ENCODE measurements around the gene TBC1D22A. TPM values are rescaled to one million over a fixed set of nuclear protein-coding genes. Genes with fewer than 3 reads are reported as not detected.

The TBC1D22A gene, protein sequence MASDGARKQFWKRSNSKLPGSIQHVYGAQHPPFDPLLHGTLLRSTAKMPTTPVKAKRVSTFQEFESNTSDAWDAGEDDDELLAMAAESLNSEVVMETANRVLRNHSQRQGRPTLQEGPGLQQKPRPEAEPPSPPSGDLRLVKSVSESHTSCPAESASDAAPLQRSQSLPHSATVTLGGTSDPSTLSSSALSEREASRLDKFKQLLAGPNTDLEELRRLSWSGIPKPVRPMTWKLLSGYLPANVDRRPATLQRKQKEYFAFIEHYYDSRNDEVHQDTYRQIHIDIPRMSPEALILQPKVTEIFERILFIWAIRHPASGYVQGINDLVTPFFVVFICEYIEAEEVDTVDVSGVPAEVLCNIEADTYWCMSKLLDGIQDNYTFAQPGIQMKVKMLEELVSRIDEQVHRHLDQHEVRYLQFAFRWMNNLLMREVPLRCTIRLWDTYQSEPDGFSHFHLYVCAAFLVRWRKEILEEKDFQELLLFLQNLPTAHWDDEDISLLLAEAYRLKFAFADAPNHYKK
- total RNA-seq, result 10 to 100 TPM; 36.0 to 38.0 TPM

DNA sequence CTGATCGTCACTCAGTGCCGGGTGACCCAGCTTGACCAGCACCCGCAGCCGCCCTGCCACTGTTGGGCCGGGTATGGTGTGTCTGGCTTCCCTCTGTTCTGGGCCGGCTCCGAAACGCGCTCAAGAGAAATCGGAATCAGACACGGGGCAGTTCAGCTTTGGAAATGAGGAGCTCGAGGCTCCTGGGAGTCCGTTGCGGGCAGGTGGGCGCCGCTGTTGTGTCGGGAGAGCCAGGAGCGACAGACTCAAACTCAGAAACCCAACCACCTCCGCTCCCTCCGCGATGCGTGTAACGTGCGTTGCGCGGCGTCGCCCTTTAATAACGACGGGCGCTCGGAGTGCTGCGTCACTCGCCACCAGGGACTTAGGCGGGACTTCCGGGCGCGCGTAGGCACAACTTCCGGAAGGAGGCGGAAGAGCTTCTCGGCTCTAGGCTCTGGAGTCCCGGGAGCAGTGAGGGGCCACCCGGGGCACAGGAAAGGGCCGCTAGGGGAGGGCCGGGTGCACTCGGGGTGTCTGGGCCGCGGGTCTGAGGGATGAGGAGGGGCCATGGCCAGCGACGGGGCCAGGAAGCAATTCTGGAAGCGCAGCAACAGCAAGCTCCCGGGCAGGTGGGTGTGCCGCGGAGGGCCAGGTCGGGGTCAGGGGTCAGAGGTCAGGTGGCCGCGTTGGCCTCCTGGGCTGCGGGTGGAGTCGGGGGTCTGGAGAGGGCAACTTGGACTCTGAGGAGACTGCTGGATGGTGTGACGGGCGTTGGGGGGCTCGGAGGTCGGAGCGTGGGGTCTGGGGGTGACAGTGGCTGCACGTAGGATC lies at the start of gene TBC1D22A:
Gene TBC1D22A, plus strand, starts transcription at position 413 of the 813 bp plus-strand sequence. Its CDS starts 137 bp downstream, at position 550.
- H3K36me3 Mint-ChIP-seq (ENCODE audit: low read depth), result peaks cover 29% of the 10 kb centered on the region
- ChIA-PET CTCF (interaction anchor here (0.8 to 8.1 kb wide), 9 partner anchors 12 to 199 kb away, joined by 3 to 95 read pairs (median 4); no protein-coding TSS in a partner anchor), POLR2A (interaction anchor here (0.6 to 1.9 kb wide), 7 partner anchors 12 to 166 kb away, joined by 4 to 15 read pairs (median 4); no protein-coding TSS in a partner anchor)
- peak within 1 kb of the TSS; percentile 94 for H3K4me3 Mint-ChIP-seq
- intact Hi-C loops (cut with DNase I, micrococcal nuclease), result loop anchor here (1.0 to 2.0 kb wide), 8 partner anchors 12 to 726 kb away; partner anchors contain the start of genes CERK (in 2 of the 2) and GTSE1 (in 1 of the 2)
- peaks cover 58% of the 10 kb centered on the region for H3K4me1 Mint-ChIP-seq
- DNase-seq (peak; percentile 97), ATAC-seq (peak; percentile 90)
- H3K27ac Mint-ChIP-seq, result peak within 1 kb of the TSS; percentile 99
- H3K9me3 Mint-ChIP-seq (ENCODE audit: low read depth), result no peaks in the 10 kb centered on the region
- H3K27me3 Mint-ChIP-seq, result no peaks in the 10 kb centered on the region

DNA sequence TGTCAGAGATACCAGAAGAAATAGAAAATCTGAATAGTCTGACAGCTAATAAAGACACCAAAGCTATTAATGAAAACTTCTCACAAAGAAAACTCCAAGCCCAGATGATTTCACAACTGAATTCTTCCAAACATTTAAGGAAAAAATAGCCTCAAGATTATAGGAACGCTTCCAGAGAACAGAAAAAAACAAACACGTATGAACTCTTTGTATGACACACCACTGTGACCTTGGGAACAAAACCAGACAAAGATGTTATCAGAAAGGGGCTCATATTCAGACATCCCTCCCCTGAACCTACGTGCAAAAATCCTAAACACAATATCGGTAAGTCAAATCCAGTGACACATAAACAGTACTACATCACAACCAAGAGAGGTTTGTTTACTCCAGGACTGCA lies 47.9 kb upstream of the TBC1D22A start:
- Mint-ChIP-seq H3K27ac (peak overlapping the region; percentile 19), H3K9me3 (ENCODE audit: low read depth) (no peaks in the 10 kb centered on the region), H3K27me3 (no peaks in the 10 kb centered on the region), H3K4me1 (peaks cover 9% of the 10 kb centered on the region), H3K4me3 (no peak overlapping the region), H3K36me3 (ENCODE audit: low read depth) (peaks cover 43% of the 10 kb centered on the region)
- DNase-seq (no peak), ATAC-seq (no peak)
- CTCF ChIA-PET, result interaction anchor here (0.6 kb wide), 1 partner anchor 10 kb away, joined by 3 read pairs; no protein-coding TSS in a partner anchor
- POLR2A ChIA-PET, result no interaction called here
- intact Hi-C loops (cut with DNase I, micrococcal nuclease), result no loop called here

DNA sequence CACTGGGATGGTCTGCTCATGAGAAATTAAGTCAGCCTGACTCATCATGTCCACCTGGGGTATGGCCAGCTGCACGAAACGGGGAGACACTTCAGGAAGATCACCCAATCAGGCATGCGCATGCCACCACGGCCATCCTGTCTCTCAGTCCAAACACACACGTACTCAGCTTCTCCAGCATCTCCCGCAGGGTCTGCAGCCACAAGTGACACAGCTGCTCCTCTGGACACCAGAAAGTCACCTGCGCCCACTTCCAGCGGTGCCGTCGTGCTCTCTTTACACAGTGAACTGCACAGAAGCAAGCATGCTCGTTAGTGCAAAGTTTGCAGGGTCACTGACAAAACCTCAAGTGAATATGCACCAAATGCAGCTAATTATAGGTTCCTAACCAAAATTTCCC lies 42.5 kb upstream of the TBC1D22A start:
- Mint-ChIP-seq H3K27ac (no peak overlapping the region), H3K4me3 (no peak overlapping the region), H3K4me1 (peaks cover 6% of the 10 kb centered on the region), H3K27me3 (no peaks in the 10 kb centered on the region), H3K36me3 (ENCODE audit: low read depth) (peaks cover 27% of the 10 kb centered on the region), H3K9me3 (ENCODE audit: low read depth) (no peaks in the 10 kb centered on the region)
- no peak for DNase-seq
- ChIA-PET POLR2A (interaction anchor here (1.6 kb wide), 1 partner anchor 157 kb away, joined by 4 read pairs; no protein-coding TSS in a partner anchor), CTCF (interaction anchor here (0.8 kb wide), 1 partner anchor 38 kb away, joined by 4 read pairs; no protein-coding TSS in a partner anchor)
- ATAC-seq, result no peak
- intact Hi-C loops (cut with DNase I, micrococcal nuclease), result no loop called here

DNA sequence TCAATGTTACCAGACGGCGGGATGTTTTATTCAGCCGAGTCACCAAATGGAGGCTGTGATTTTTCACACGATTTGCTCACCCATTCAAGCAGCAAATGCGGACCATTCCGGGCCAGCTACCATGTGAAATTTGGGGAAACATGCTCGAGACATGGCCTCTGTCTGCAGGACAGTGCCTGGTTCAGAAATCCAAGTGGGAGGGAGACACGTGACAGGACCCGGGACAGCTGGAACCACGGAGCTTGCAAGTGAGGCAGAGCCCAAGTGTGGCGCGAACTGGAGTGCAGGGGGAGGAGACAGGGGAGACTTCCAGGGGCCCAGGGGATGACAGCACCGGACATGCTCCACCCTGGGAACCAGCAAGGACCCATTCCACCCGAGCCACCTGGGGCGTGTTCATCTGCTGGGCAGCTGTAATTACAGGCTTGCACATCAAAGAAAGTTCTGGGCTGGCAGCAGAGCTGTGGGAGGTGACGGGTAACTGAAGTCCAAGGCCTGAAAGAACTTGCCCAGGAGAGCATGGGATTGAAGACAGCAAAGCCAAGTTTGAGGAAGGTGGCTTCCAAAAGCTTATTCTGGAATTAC lies 40.9 kb upstream of the TBC1D22A start:
- DNase-seq (no peak), ATAC-seq (no peak)
- Mint-ChIP-seq H3K4me3 (no peak overlapping the region), H3K27me3 (no peaks in the 10 kb centered on the region), H3K4me1 (peaks cover 6% of the 10 kb centered on the region), H3K27ac (no peak overlapping the region), H3K9me3 (ENCODE audit: low read depth) (no peaks in the 10 kb centered on the region), H3K36me3 (ENCODE audit: low read depth) (peaks cover 24% of the 10 kb centered on the region)
- intact Hi-C loops (cut with DNase I, micrococcal nuclease), result no loop called here
- CTCF ChIA-PET, result interaction anchor here (1.2 to 1.3 kb wide), 2 partner anchors 8 to 158 kb away, joined by 3 read pairs; no protein-coding TSS in a partner anchor
- POLR2A ChIA-PET, result no interaction called here

DNA sequence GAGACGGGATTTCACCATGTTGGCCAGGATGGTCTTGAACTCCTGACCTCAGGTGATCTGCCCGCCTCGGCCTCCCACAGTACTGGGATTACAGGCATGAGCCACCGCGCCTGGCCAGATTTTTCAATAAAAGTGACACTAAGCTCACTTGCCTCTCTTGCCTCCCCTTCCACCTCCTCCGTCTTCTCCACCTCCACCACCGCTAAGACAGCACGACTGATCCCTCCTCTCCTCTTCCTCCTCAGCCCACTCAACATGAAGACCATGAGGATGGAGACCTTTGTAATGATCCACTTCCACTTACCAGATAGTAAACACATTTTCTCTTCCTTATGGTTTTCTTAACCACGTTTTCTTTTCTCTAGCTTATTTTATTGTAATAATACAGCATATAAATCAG lies 38.6 kb upstream of the TBC1D22A start:
- Mint-ChIP-seq H3K4me1 (peaks cover 18% of the 10 kb centered on the region), H3K36me3 (ENCODE audit: low read depth) (peaks cover 22% of the 10 kb centered on the region), H3K27me3 (no peaks in the 10 kb centered on the region), H3K9me3 (ENCODE audit: low read depth) (no peaks in the 10 kb centered on the region), H3K27ac (no peak overlapping the region), H3K4me3 (no peak overlapping the region)
- intact Hi-C loops (cut with DNase I, micrococcal nuclease), result no loop called here
- CTCF ChIA-PET, result interaction anchor here (0.6 kb wide), 1 partner anchor 10 kb away, joined by 3 read pairs; no protein-coding TSS in a partner anchor
- ATAC-seq (no peak), DNase-seq (no peak)
- POLR2A ChIA-PET, result no interaction called here

DNA sequence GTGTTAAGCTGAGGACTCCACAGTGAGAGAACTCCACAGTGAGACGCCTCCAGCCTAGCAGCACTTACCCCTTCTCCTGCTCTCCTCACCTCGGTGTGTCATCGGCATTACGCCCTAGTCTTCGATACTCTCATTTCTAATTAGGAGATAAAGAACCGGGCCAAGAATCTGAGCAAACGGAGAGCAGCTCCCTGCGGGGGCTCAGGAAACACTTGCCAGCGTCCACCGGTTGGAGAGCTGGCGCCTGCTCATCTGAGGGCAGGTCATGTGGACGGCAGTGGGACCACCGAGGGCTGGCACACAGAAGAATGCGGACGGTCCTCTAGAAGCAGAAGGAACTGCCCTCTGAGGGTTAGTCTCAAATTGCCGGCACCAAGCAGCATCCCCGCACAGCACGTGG lies 37.4 kb upstream of the TBC1D22A start:
- Mint-ChIP-seq H3K27me3 (no peaks in the 10 kb centered on the region), H3K4me1 (peaks cover 21% of the 10 kb centered on the region), H3K9me3 (ENCODE audit: low read depth) (no peaks in the 10 kb centered on the region), H3K4me3 (no peak overlapping the region), H3K27ac (no peak overlapping the region), H3K36me3 (ENCODE audit: low read depth) (peaks cover 14% of the 10 kb centered on the region)
- CTCF ChIA-PET, result no interaction called here
- DNase-seq (no peak), ATAC-seq (no peak)
- POLR2A ChIA-PET, result no interaction called here
- intact Hi-C loops (cut with DNase I, micrococcal nuclease), result no loop called here

DNA sequence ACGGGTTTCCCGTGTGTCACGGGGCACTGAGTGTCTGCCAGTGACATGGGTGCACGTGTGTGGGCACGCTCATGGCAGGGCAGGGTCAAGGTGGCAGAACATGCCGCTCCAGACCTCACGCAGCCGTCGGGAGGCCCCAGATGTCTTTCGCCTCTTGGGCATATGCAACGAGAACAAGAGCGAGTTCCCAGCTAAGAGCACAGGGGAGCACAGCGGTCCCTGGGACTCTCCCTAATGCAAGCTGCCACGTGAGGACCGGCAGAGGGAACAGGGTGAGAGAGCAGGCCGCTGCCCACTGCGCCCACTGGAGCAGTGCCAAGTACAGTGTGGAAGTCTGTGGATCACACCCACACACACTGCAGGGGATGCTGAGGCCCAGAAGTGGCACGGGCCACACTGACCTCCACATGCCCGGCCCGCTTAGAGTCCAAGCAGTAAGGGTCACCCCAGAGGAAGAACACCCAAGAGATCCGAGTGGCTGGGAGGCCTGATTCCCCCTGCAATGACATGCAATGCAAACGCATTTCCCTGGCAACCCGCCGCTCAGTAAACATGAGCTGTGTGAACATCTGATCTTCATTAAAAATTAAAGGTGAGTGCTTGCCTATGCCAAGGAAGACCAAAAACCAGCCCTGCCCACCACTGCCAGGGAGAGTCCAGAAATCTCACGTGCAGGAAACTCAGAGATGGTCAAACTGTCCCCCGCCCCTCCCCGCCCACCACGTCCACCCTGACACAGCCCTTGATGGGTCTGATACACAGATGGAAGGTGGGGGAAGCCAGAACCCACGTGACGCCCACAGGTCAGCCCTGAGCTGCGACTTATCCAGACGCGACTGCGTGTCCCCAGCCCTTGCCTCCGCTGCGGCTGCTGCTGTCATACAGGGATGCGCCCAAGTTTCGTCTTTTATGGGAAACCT lies 36.1 kb upstream of the TBC1D22A start:
- CTCF ChIA-PET, result interaction anchor here (0.8 kb wide), 1 partner anchor 11 kb away, joined by 3 read pairs; no protein-coding TSS in a partner anchor
- intact Hi-C loops (cut with DNase I, micrococcal nuclease), result no loop called here
- DNase-seq, result no peak
- no peak for ATAC-seq
- POLR2A ChIA-PET, result no interaction called here
- Mint-ChIP-seq H3K27me3 (no peaks in the 10 kb centered on the region), H3K36me3 (ENCODE audit: low read depth) (peaks cover 15% of the 10 kb centered on the region), H3K4me1 (peaks cover 31% of the 10 kb centered on the region), H3K9me3 (ENCODE audit: low read depth) (no peaks in the 10 kb centered on the region), H3K27ac (no peak overlapping the region), H3K4me3 (no peak overlapping the region)

DNA sequence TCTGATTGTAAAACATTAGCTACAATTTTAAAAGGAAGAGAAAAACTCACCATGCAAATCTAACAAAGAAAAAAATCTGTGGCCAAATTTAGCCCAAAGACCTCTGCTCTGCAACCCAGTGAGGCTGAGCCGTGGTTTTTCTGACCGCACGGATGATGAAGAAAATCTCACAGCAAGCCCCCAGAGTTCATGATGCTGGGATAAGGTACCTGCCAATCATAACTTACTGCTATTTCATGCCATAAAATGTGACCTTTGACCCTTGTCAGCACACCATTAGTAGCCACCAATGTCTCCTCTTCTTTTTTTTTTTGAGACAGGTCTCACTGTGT lies 35.5 kb upstream of the TBC1D22A start:
- ChIA-PET POLR2A (no interaction called here), CTCF (interaction anchor here (0.8 kb wide), 1 partner anchor 12 kb away, joined by 3 read pairs; no protein-coding TSS in a partner anchor)
- Mint-ChIP-seq H3K27ac (no peak overlapping the region), H3K9me3 (ENCODE audit: low read depth) (no peaks in the 10 kb centered on the region), H3K4me1 (peaks cover 37% of the 10 kb centered on the region), H3K27me3 (no peaks in the 10 kb centered on the region), H3K4me3 (no peak overlapping the region), H3K36me3 (ENCODE audit: low read depth) (peaks cover 21% of the 10 kb centered on the region)
- DNase-seq (no peak), ATAC-seq (no peak)
- intact Hi-C loops (cut with DNase I, micrococcal nuclease), result no loop called here

DNA sequence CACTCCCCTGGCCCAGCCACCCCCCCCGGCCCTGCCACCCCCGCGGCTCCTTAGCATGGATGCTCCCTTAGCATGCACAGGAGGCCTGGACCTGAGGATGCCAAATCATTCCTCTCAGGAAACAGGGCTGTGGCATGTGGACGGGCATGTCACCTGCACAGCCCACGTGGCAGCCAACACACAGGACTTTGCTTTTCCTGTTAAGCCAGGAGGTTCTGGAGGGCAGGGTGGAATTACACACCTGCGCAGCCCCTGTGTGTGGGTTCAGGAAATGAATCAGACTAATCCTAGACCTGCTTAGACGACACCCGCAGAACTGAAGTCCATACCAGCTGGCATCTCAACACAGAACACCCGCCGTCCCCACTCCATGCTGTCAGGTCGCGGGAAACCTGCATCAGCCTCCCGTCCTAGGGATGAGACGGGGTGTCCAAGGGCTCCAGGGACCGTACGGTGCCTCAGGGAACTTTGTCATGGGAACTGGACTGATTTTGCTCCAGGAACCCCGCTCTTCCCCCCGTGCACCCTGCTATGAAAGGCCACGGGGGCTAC lies 34.6 kb upstream of the TBC1D22A start:
- peak overlapping the region; percentile 31 for H3K27ac Mint-ChIP-seq
- no peak overlapping the region for H3K4me3 Mint-ChIP-seq
- intact Hi-C loops (cut with DNase I, micrococcal nuclease), result no loop called here
- peaks cover 43% of the 10 kb centered on the region for H3K4me1 Mint-ChIP-seq
- H3K36me3 Mint-ChIP-seq (ENCODE audit: low read depth), result peaks cover 21% of the 10 kb centered on the region
- H3K27me3 Mint-ChIP-seq, result no peaks in the 10 kb centered on the region
- CTCF ChIA-PET, result interaction anchor here (0.5 to 0.8 kb wide), 2 partner anchors 30 to 165 kb away, joined by 3 read pairs; no protein-coding TSS in a partner anchor
- DNase-seq (no peak), ATAC-seq (no peak)
- H3K9me3 Mint-ChIP-seq (ENCODE audit: low read depth), result no peaks in the 10 kb centered on the region
- POLR2A ChIA-PET, result no interaction called here

DNA sequence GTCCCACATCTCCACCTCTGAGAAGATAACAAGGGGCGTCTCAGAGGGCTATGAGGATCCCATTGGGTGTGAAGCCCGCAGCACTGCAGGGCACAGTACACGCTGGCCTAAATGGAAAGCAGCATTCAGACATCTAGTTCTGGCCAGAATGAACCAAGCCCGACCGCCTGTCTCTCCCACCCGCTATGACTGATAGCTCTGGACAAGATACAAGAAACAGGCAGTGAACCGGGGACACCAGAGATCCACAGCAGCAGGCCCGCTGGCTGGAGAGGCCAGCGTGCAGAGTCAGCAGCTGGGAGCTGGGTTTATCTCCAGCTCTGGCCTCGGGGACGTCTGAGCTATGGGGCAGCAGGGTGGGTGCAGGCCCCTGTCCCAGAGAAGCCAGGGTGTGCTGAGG lies 34.0 kb upstream of the TBC1D22A start:
- Mint-ChIP-seq H3K4me3 (no peak overlapping the region), H3K4me1 (peaks cover 43% of the 10 kb centered on the region), H3K27ac (no peak overlapping the region), H3K9me3 (ENCODE audit: low read depth) (no peaks in the 10 kb centered on the region), H3K27me3 (no peaks in the 10 kb centered on the region), H3K36me3 (ENCODE audit: low read depth) (peaks cover 21% of the 10 kb centered on the region)
- CTCF ChIA-PET, result interaction anchor here (0.5 to 0.8 kb wide), 2 partner anchors 30 to 165 kb away, joined by 3 read pairs; no protein-coding TSS in a partner anchor
- POLR2A ChIA-PET, result no interaction called here
- DNase-seq, result no peak
- intact Hi-C loops (cut with DNase I, micrococcal nuclease), result no loop called here
- no peak for ATAC-seq

Data from activated CD4-positive, alpha-beta T cell treated with anti-CD3 and anti-CD28 coated beads for 36 hours (primary cell).